Activated naive CD4-positive, alpha-beta T cell treated with Interleukin-2 at 50 U/mL for 16 hours (primary cell): ENCODE data around the gene CNPY3.

Source experiments
- DNase-seq: peaks from one replicate; pipeline ENCODE4 v3.0.0-alpha.2; 2020

The CNPY3 gene

GRCh38 chr6:42961020-42961470, 31.8 kb downstream of the CNPY3 start:
- DNase-seq: no peak

- DNase-seq: no peak
These were observed 32.8 kb downstream of the CNPY3 start for GRCh38 chr6:42962096-42962495.

- no peak for DNase-seq
These were observed 33.4 kb downstream of the CNPY3 start for GRCh38 chr6:42962502-42963178.

GRCh38 chr6:42963179-42963854, 34.0 kb downstream of the CNPY3 start:
- DNase-seq: no peak

GRCh38 chr6:42963855-42964605, 34.8 kb downstream of the CNPY3 start:
- peak; percentile 32 for DNase-seq

- no peak for DNase-seq
These were observed 37.3 kb downstream of the CNPY3 start for GRCh38 chr6:42966571-42966970.

GRCh38 chr6:42967228-42967627, 37.9 kb downstream of the CNPY3 start:
- DNase-seq: no peak

GRCh38 chr6:42968126-42968701, 38.9 kb downstream of the CNPY3 start:
- no peak for DNase-seq

GRCh38 chr6:42968783-42969182, 39.5 kb downstream of the CNPY3 start:
- no peak for DNase-seq

- no peak for DNase-seq
These were observed 40.2 kb downstream of the CNPY3 start for GRCh38 chr6:42969431-42969830.

GRCh38 chr6:42969934-42970333, 40.7 kb downstream of the CNPY3 start:
- no peak for DNase-seq

GRCh38 chr6:42970871-42971612, 41.8 kb downstream of the CNPY3 start:
- no peak for DNase-seq

GRCh38 chr6:42971746-42972327, 42.6 kb downstream of the CNPY3 start:
- no peak for DNase-seq

- DNase-seq: no peak
These were observed 44.6 kb downstream of the CNPY3 start for GRCh38 chr6:42973926-42974325.

GRCh38 chr6:42974919-42975505, 45.7 kb downstream of the CNPY3 start:
- DNase-seq: no peak

- DNase-seq: peak; percentile 22
These were observed 49.2 kb downstream of the CNPY3 start for GRCh38 chr6:42978487-42978838.

GRCh38 chr6:42978839-42979522, 49.7 kb downstream of the CNPY3 start, which contains the start of gene PEX6:
Gene PEX6 (minus strand): TSS chr6:42979181. CDS start chr6:42979150, 31 bp downstream.
- peak; percentile 89 for DNase-seq

- no peak for DNase-seq
These were observed 50.4 kb downstream of the CNPY3 start for GRCh38 chr6:42979523-42980177.

GRCh38 chr6:42981836-42982235, 52.6 kb downstream of the CNPY3 start:
- no peak for DNase-seq
